ENCODE measurements around the gene HHEX. TPM values are rescaled to one million over a fixed set of nuclear protein-coding genes. Genes with fewer than 3 reads are reported as not detected.
A peak's percentile ranks its signal among the peaks of the same experiment; 100 is the strongest.
"Not testable (repeated sequence)": the region's sequence is repeated elsewhere in the genome, so short reads cannot be mapped to it uniquely, and the experiment has no call there.

The HHEX gene
- total RNA-seq, result under 1 TPM; 0.31 to 0.55 TPM

DNA sequence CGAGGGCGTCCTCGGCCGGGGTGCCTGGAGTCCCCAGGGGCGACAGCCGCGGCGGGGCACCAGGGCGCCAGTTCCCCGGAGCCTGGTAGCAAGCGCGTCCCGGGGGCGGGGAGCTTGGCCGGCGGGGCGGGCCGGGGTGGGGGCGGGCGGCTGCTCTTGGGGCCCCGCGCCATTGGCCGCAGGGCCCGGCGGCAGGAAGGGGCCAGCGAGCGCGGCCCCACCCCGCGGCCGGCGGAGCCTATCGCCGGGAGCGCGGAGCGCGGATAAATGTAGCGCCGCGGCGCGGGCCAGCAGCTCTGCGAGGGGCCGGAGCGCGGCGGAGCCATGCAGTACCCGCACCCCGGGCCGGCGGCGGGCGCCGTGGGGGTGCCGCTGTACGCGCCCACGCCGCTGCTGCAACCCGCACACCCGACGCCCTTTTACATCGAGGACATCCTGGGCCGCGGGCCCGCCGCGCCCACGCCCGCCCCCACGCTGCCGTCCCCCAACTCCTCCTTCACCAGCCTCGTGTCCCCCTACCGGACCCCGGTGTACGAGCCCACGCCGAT lies at the start of gene HHEX:
Gene HHEX, plus strand, starts transcription at position 293 of the 548 bp plus-strand sequence. Its CDS starts 32 bp downstream, at position 325.
- Mint-ChIP-seq H3K27ac (no peak within 1 kb of the TSS), H3K27me3 (peaks cover 60% of the 10 kb centered on the region), H3K4me3 (peak within 1 kb of the TSS; percentile 53), H3K9me3 (peaks cover 3% of the 10 kb centered on the region), H3K4me1 (ENCODE audit: low read depth) (peaks cover 20% of the 10 kb centered on the region), H3K36me3 (no peaks in the 10 kb centered on the region)
- POLR2A ChIA-PET, result no interaction called here
- intact Hi-C loops (cut with micrococcal nuclease), result loop anchor here (5.0 to 10.0 kb wide), 3 partner anchors 97 to 385 kb away; partner anchors contain the start of genes CYP26A1, EXOC6 and KIF11
- CTCF ChIA-PET, result interaction anchor here (1.7 kb wide), 1 partner anchor 116 kb away, joined by 4 read pairs; the partner anchor contains the start of gene IDE
- DNase-seq, result peak; percentile 46

DNA sequence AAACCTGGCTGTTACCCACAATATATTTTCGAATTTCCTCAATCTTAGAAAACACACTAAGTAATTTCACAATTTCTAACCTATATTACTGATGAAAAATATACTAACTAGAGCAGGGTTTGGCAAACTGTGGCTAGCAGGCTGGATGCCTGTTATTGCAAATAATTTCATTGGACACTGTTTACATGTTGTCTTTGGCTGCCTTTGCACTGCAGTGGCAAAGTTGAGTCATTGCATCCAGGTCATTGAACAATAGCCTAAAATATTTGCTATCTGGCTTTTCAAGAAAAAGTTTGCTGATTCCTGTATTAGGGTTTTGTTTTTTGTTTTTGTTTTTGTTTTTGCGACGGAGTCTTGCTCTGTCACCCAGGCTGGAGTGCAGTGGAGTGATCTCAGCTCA lies 49.6 kb upstream of the HHEX start:
- intact Hi-C loops (cut with micrococcal nuclease), result loop anchor here (5.0 kb wide), 1 partner anchor 48 kb away; the partner anchor contains the start of gene KIF11
- H3K9me3 Mint-ChIP-seq, result no peaks in the 10 kb centered on the region
- no peak overlapping the region for H3K4me3 Mint-ChIP-seq
- no peak overlapping the region for H3K27ac Mint-ChIP-seq
- H3K4me1 Mint-ChIP-seq (ENCODE audit: low read depth), result peaks cover 5% of the 10 kb centered on the region
- peaks cover 34% of the 10 kb centered on the region for H3K36me3 Mint-ChIP-seq
- CTCF ChIA-PET, result no interaction called here
- H3K27me3 Mint-ChIP-seq, result no peaks in the 10 kb centered on the region
- DNase-seq, result no peak
- POLR2A ChIA-PET, result no interaction called here

DNA sequence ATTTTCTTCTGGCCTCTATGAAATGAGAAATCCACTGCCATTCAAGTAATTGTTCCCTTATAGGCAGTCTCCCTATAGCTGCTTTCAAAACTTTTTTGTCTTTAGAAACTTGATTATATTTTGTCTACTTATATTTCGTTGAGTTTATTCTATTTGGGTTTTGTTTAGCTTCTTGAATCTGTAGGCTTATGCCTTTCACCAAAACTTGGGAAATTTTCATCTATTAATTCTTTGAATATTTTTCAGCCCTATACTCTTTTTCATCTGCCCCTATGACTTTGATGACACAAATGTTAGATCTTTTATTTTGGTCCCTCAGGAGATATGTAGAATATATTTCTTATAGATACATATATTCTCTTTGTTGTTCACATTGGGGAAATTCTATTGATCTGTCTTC lies 48.3 kb upstream of the HHEX start:
- Mint-ChIP-seq H3K4me3 (no peak overlapping the region), H3K27ac (no peak overlapping the region), H3K27me3 (no peaks in the 10 kb centered on the region), H3K4me1 (ENCODE audit: low read depth) (peaks cover 5% of the 10 kb centered on the region), H3K9me3 (no peaks in the 10 kb centered on the region), H3K36me3 (peaks cover 35% of the 10 kb centered on the region)
- POLR2A ChIA-PET, result no interaction called here
- intact Hi-C loops (cut with micrococcal nuclease), result loop anchor here (5.0 kb wide), 1 partner anchor 49 kb away; the partner anchor contains the start of gene KIF11
- DNase-seq, result no peak
- CTCF ChIA-PET, result no interaction called here

DNA sequence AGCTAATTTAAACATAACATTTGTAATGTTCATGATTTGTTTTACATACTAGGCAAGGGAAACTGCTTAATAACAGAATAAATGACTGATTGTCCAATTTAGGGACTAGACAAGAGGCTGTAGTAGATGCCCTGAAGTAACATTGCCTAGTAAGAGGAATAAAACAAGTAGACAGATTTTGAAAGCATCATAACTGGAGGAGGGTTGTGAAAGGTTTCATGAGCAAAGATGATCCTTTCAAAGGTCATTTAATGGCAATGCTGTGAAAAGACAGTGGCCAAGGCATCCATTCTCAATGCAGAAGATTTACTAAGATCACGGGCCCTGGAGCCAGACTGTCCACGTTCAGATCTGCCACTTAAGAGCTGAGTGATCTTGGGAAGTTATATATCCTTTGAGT lies 44.8 kb upstream of the HHEX start:
- intact Hi-C loops (cut with micrococcal nuclease), result loop anchor here (5.0 kb wide), 1 partner anchor 53 kb away; the partner anchor contains the start of gene KIF11
- peaks cover 5% of the 10 kb centered on the region for H3K4me1 Mint-ChIP-seq (ENCODE audit: low read depth)
- H3K36me3 Mint-ChIP-seq, result peaks cover 47% of the 10 kb centered on the region
- no peaks in the 10 kb centered on the region for H3K9me3 Mint-ChIP-seq
- no peaks in the 10 kb centered on the region for H3K27me3 Mint-ChIP-seq
- ChIA-PET POLR2A (no interaction called here), CTCF (interaction anchor here (1.0 to 1.2 kb wide), 2 partner anchors 13 to 51 kb away, joined by 3 read pairs; no protein-coding TSS in a partner anchor)
- no peak for DNase-seq
- H3K4me3 Mint-ChIP-seq, result no peak overlapping the region
- no peak overlapping the region for H3K27ac Mint-ChIP-seq

DNA sequence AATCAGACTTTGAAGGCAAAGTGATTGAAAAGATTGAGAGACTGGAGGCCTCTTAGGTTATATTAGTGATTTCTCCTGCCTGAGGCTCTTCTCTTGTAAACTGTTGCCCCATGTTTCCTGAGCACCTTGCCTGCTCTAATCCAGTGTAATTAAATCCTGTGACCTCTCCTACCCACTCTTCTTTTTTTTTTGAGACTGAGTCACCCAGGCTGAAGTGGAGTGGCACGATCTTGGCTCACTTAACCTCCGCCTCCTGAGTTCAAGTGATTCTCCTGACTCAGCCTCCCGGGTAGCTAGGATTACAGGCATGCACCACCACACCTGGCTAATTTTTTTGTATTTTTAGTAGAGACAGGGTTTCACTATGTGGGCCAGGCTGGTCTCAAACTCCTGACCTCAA lies 38.9 kb upstream of the HHEX start:
- intact Hi-C loops (cut with micrococcal nuclease); H3K27me3 Mint-ChIP-seq; DNase-seq; H3K4me1 Mint-ChIP-seq (ENCODE audit: low read depth); POLR2A ChIA-PET; H3K9me3 Mint-ChIP-seq; H3K27ac Mint-ChIP-seq; H3K4me3 Mint-ChIP-seq: not testable (repeated sequence)
- CTCF ChIA-PET, result interaction anchor here (0.6 kb wide), 1 partner anchor 51 kb away, joined by 4 read pairs; no protein-coding TSS in a partner anchor
- peaks cover 53% of the 10 kb centered on the region for H3K36me3 Mint-ChIP-seq

DNA sequence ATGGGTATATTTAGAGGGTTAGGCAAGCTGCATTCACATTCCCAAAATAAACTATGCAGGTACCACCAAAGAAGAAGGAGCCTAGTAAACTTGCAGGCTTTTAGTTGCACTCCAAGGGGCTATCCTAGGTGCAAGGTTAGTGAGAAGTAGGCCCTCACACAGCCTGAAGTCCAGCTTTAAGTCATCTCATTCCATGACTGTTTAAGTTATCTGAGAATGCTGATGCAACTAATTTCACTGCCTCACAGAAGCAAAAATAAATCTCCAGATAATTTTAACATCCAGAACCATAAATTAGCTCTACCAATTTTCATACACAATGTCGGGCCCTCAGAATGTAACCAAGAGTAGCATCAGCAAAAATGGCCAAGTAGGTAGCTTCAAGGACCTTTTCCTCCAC lies 34.3 kb upstream of the HHEX start:
- peaks cover 28% of the 10 kb centered on the region for H3K36me3 Mint-ChIP-seq
- no peak for DNase-seq
- no peak overlapping the region for H3K4me3 Mint-ChIP-seq
- peak overlapping the region; percentile 18 for H3K27ac Mint-ChIP-seq
- intact Hi-C loops (cut with micrococcal nuclease), result no loop called here
- H3K9me3 Mint-ChIP-seq, result no peaks in the 10 kb centered on the region
- H3K27me3 Mint-ChIP-seq, result no peaks in the 10 kb centered on the region
- POLR2A ChIA-PET, result no interaction called here
- H3K4me1 Mint-ChIP-seq (ENCODE audit: low read depth), result no peaks in the 10 kb centered on the region
- CTCF ChIA-PET, result no interaction called here

DNA sequence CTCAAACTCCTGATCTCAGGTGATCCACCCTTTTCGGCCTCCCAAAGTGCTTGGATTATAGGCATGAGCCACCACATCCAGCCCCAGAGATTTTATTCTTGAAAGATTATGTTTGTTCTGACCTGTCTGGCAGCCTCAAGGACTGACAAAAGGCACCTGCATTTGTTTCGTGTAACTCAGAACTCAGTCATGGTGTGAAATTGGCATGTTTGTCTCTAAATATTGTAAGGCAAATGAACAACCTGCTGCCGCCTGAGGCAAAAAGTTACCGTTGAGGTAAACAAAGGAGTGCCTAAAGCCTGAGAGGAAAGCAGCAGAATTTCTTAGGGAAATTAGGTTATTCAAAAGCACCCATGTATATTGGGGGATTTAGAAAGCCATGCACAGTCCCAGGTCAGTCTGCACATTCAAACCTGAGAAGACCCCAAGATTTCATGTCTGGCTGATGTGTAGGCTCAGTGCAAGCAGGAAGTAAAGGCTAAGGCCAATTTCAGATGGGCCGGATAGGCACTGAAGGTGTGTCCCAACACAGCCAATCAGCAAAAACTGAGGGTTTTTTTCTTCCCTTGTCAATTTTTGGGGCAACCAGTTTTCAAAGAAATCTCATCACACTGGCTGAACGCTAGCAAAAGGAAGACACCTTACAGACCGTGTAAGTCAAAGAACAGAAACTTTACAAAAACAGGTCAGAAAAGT lies 33.3 kb upstream of the HHEX start:
- intact Hi-C loops (cut with micrococcal nuclease), result no loop called here
- no peaks in the 10 kb centered on the region for H3K9me3 Mint-ChIP-seq
- CTCF ChIA-PET, result no interaction called here
- no peak overlapping the region for H3K27ac Mint-ChIP-seq
- POLR2A ChIA-PET, result no interaction called here
- no peaks in the 10 kb centered on the region for H3K4me1 Mint-ChIP-seq (ENCODE audit: low read depth)
- H3K36me3 Mint-ChIP-seq, result peaks cover 23% of the 10 kb centered on the region
- DNase-seq, result no peak
- no peak overlapping the region for H3K4me3 Mint-ChIP-seq
- H3K27me3 Mint-ChIP-seq, result no peaks in the 10 kb centered on the region

DNA sequence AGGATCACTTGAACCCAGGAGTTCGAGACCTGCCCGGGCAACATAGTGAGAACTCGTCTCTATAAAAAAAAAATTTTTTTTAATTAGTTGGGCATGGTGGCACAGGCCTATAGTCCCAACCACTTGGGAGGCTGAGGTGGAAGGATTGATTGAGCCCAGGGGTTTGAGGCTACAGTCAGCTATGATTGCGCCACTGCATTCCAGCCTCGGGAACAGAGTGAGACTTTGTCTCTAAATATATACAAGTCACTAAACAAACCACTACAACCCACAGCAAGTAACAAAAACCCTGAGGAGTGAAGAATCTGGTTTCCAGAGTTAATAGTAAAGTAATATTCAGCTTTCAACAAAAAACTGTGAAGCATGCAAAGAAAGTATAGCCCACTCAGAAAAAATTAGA lies 32.7 kb upstream of the HHEX start:
- H3K27me3 Mint-ChIP-seq, result no peaks in the 10 kb centered on the region
- no peak overlapping the region for H3K4me3 Mint-ChIP-seq
- H3K27ac Mint-ChIP-seq, result no peak overlapping the region
- DNase-seq, result no peak
- H3K4me1 Mint-ChIP-seq (ENCODE audit: low read depth), result no peaks in the 10 kb centered on the region
- ChIA-PET POLR2A (no interaction called here), CTCF (interaction anchor here (1.4 kb wide), 1 partner anchor 13 kb away, joined by 3 read pairs; no protein-coding TSS in a partner anchor)
- intact Hi-C loops (cut with micrococcal nuclease), result no loop called here
- peaks cover under 1% of the 10 kb centered on the region for H3K9me3 Mint-ChIP-seq
- peaks cover 22% of the 10 kb centered on the region for H3K36me3 Mint-ChIP-seq

DNA sequence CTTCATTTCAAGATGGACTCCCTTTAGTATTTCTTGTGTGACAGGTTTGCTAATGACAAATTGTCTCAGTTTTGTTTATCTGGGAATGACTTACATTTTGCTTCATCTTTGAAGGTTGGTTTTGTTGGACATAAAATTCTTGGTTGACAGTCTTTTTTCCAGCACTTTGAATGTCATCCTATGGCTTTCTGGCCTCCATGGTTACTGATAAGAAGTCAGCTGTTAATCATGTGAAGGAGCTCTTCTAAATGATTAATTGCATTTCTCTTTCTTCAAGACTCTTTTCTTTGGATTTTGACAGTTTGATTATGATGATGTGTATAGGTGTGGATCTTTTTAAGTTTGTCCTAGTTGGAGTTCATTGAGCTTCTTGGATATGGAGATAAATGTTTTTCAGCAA lies 26.9 kb upstream of the HHEX start:
- H3K27ac Mint-ChIP-seq, result no peak overlapping the region
- ChIA-PET CTCF (no interaction called here), POLR2A (no interaction called here)
- no peaks in the 10 kb centered on the region for H3K27me3 Mint-ChIP-seq
- H3K4me1 Mint-ChIP-seq (ENCODE audit: low read depth), result no peaks in the 10 kb centered on the region
- DNase-seq, result no peak
- H3K9me3 Mint-ChIP-seq, result peaks cover 22% of the 10 kb centered on the region
- intact Hi-C loops (cut with micrococcal nuclease), result no loop called here
- no peak overlapping the region for H3K4me3 Mint-ChIP-seq
- peaks cover 5% of the 10 kb centered on the region for H3K36me3 Mint-ChIP-seq

DNA sequence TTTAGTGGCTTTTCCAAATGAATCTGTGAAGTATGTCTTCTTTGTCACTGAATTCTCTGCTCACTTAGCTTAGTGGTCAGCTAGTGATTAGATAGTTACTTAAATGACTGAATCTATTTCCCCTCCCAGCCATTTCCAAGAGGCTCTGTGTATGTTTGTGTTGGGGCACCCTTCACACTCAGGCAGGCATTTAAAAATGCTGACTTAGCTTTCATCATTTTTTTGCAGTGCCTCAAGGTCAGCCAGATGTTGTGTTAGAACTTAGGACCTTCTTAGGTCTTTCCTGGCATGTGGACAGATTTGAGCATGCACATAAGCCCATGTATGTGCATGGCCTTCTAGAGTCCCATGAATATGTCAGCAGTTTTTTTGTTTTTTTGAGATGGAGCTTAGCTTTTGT lies 25.4 kb upstream of the HHEX start:
- intact Hi-C loops (cut with micrococcal nuclease), result no loop called here
- no peak overlapping the region for H3K4me3 Mint-ChIP-seq
- no peaks in the 10 kb centered on the region for H3K4me1 Mint-ChIP-seq (ENCODE audit: low read depth)
- POLR2A ChIA-PET, result no interaction called here
- H3K36me3 Mint-ChIP-seq, result peaks cover 5% of the 10 kb centered on the region
- CTCF ChIA-PET, result no interaction called here
- H3K27me3 Mint-ChIP-seq, result no peaks in the 10 kb centered on the region
- H3K9me3 Mint-ChIP-seq, result peaks cover 22% of the 10 kb centered on the region
- no peak for DNase-seq
- H3K27ac Mint-ChIP-seq, result no peak overlapping the region

DNA sequence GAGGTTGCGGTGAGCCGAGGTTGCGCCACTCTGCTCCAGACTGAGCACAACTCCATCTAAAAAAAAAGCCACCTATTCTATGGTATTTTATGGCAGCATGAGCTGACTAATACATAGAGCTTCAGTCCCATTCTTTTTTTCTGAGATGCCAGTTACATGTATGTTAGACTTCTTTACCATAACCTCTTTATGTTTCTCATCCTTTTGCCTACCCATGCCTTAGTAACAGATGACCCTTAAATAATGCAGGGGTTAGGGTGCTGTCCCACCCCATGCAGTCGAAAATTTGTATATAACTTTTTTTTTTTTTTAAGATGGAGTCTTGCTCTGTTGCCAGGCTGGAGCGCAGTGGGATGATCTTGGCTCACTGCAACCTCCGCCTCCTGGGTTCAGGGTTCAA lies 22.7 kb upstream of the HHEX start:
- POLR2A ChIA-PET, result no interaction called here

DNA sequence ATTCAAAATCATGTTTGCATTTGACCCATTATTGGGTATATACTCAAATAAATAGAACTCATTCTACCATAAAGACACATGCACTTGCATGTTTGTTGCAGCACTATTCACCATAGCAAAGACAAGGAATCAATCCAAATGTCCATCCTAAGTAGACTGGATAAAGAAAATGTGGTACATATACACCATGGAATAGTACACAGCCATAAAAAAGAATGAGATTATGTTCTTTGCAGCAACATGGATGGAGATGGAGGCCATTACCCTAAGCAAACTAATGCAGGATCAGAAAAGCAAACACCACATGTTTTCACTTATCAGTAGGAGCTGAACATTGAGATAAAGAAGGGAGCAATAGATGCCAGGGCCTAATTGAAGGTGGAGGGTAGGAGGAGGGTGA lies 12.0 kb upstream of the HHEX start:
- ChIA-PET CTCF (no interaction called here), POLR2A (no interaction called here)
- H3K4me1 Mint-ChIP-seq (ENCODE audit: low read depth), result no peaks in the 10 kb centered on the region
- no peaks in the 10 kb centered on the region for H3K9me3 Mint-ChIP-seq
- no peak for DNase-seq
- H3K27ac Mint-ChIP-seq, result no peak overlapping the region
- no peak overlapping the region for H3K4me3 Mint-ChIP-seq
- no peaks in the 10 kb centered on the region for H3K36me3 Mint-ChIP-seq
- intact Hi-C loops (cut with micrococcal nuclease), result no loop called here
- H3K27me3 Mint-ChIP-seq, result peaks cover 10% of the 10 kb centered on the region

More for the DNA sequence above, 22.7 kb upstream of the HHEX start:
- Mint-ChIP-seq H3K4me1 (ENCODE audit: low read depth) (no peaks in the 10 kb centered on the region), H3K27me3 (no peaks in the 10 kb centered on the region), H3K36me3 (peaks cover 5% of the 10 kb centered on the region), H3K27ac (no peak overlapping the region), H3K4me3 (no peak overlapping the region), H3K9me3 (peaks cover 21% of the 10 kb centered on the region)
- intact Hi-C loops (cut with micrococcal nuclease), result no loop called here
- CTCF ChIA-PET, result no interaction called here
- DNase-seq, result no peak

DNA sequence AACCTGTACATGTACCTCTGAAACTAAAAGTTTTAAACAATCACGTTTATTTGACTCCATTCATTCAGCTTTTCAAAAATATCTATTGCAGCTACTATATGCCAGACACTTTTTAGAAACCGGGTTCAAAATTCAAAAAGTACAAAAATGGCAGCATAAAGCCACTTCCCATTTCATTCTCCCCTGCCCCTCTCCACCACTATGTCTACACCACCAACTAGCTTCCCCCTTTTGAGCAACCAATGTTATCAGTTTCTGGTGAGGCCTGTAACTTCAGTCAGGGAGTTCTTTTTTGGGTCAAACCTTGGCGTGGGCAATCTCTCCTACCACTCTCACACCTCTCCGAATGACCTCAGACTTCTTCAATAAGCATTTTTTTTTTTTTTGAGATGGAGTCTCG lies 11.5 kb upstream of the HHEX start:
- ChIA-PET CTCF (no interaction called here), POLR2A (no interaction called here)
- H3K9me3 Mint-ChIP-seq, result no peaks in the 10 kb centered on the region
- H3K4me1 Mint-ChIP-seq (ENCODE audit: low read depth), result no peaks in the 10 kb centered on the region
- H3K36me3 Mint-ChIP-seq, result no peaks in the 10 kb centered on the region
- intact Hi-C loops (cut with micrococcal nuclease), result no loop called here
- H3K27me3 Mint-ChIP-seq, result peaks cover 9% of the 10 kb centered on the region
- no peak overlapping the region for H3K27ac Mint-ChIP-seq
- H3K4me3 Mint-ChIP-seq, result no peak overlapping the region
- no peak for DNase-seq
